ENCODE measurements around the gene ZSWIM4. TPM values are rescaled to one million over a fixed set of nuclear protein-coding genes. Genes with fewer than 3 reads are reported as not detected.

ZSWIM4 gene
- polyA plus RNA-seq, 1 donor (not counting 4 experiments of a cell fraction or from before 2014, with no cell fraction given), result 0.71 TPM

DNA sequence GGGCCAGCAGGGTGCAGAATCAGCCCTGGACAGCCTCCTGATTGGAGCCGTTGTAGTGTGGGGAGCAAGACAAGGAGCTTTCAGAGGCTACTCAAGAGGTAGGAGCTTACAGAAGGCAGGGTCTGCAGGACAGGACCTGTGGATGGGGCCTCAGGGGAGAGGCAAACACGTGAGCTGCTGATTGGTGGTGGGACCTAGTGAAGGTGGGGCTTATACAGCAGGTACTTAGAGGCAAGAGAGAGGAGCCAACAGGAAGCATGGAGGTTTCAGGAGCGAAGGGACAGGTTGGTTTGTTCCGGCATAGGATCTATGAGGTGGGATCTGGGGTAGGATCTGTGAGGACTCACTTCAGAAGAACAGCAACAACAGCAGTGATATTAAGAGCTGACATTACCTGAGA, 32.4 kb downstream of the ZSWIM4 start:
- no peak for FAIRE-seq
- TF ChIP-seq EZH2 (IDR thresholded peaks at IDR 0.05; ENCODE audit: low read length) (no peak), CTCF (optimal IDR thresholded peaks at IDR 0.05 in 1 of 3, IDR thresholded peaks at IDR 0.05 in 1 of 3, conservative IDR thresholded peaks at IDR 0.05 in 1 of 3; ENCODE audit: extremely low read depth in 1 of 3, insufficient read depth in 2 of 3, low read length in 3 of 3) (no peak)

DNA sequence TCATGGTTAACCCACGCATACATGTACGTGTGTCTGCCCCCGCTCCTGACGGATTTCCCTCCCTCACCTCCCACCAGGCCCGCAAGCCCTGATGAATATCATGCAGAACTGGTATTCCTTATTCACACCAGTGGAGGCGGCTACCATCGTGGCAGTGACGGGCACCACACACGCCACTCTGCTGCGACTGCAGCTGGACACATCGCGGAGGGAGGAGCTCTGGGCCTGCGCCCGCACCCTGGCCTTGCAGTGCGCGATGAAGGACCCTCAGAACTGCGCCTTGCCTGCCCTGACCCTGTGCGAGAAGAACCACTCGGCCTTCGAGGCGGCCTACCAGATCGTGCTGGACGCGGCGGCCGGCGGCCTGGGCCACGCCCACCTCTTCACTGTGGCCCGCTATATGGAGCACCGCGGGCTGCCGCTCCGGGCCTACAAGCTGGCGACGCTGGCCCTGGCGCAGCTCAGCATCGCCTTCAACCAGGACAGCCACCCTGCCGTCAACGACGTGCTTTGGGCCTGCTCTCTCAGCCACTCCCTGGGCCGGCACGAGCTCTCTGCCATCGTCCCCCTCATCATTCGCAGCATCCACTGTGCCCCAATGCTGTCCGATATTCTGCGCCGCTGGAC, 35.0 kb downstream of the ZSWIM4 start:
- H3K4me3 ChIP-seq (ENCODE audit: control insufficient read depth in 2 of 3, extremely low read depth in 1 of 3, insufficient read depth in 2 of 3, low read depth in 1 of 3, low read length in 3 of 3), result no peak overlapping the region
- H4K20me1 ChIP-seq (ENCODE audit: control insufficient read depth, extremely low read depth, insufficient read depth, low read length), result peaks cover 28% of the 10 kb centered on the region
- no peaks in the 10 kb centered on the region for H3K27me3 ChIP-seq (ENCODE audit: control insufficient read depth, extremely low read depth, insufficient read depth, low read length)
- no peak overlapping the region for H2AFZ ChIP-seq (ENCODE audit: control insufficient read depth, low read length)
- peaks cover 10 to 17% of the 10 kb centered on the region in 2 experiments for H3K36me3 ChIP-seq (ENCODE audit: control insufficient read depth in 2 of 2, extremely low read depth in 1 of 2, insufficient read depth in 2 of 2, low read length in 2 of 2)
- no peaks in the 10 kb centered on the region for H3K9me1 ChIP-seq (ENCODE audit: control insufficient read depth, extremely low read depth, insufficient read depth, low read length)
- DNase-seq (ENCODE audit: low read depth, low spot score), result no peak
- no peak overlapping the region for H3K9ac ChIP-seq (ENCODE audit: control insufficient read depth, extremely low read depth, insufficient read depth, low read length)
- no peak for FAIRE-seq
- no peak overlapping the region for H3K27ac ChIP-seq (ENCODE audit: control insufficient read depth, insufficient read depth, low read length)
- TF ChIP-seq CTCF (optimal IDR thresholded peaks at IDR 0.05 in 1 of 3, IDR thresholded peaks at IDR 0.05 in 1 of 3, conservative IDR thresholded peaks at IDR 0.05 in 1 of 3; ENCODE audit: extremely low read depth in 1 of 3, insufficient read depth in 2 of 3, low read length in 3 of 3), result no peak
- no peak for TF ChIP-seq EZH2 (IDR thresholded peaks at IDR 0.05; ENCODE audit: low read length)
- no peaks in the 10 kb centered on the region for H3K9me3 ChIP-seq (ENCODE audit: control insufficient read depth, low read depth, low read length)
- dilution Hi-C loops (cut with MboI; ENCODE audit: extremely low pct_ligation_motif_present, low sequenced_read_pairs), result no loop called here
- no peaks in the 10 kb centered on the region for H3K79me2 ChIP-seq (ENCODE audit: control insufficient read depth, insufficient read depth, low read length)
- no peak overlapping the region for H3K4me2 ChIP-seq (ENCODE audit: control insufficient read depth, extremely low read depth, insufficient read depth, low read depth, low read length)
- H3K4me1 ChIP-seq (ENCODE audit: control insufficient read depth, extremely low read depth, insufficient read depth, low read length), result peaks cover 6% of the 10 kb centered on the region

More for the DNA sequence above, 32.4 kb downstream of the ZSWIM4 start:
- H3K4me1 ChIP-seq (ENCODE audit: control insufficient read depth, extremely low read depth, insufficient read depth, low read length), result no peaks in the 10 kb centered on the region
- no peaks in the 10 kb centered on the region for H3K9me1 ChIP-seq (ENCODE audit: control insufficient read depth, extremely low read depth, insufficient read depth, low read length)
- H3K27ac ChIP-seq (ENCODE audit: control insufficient read depth, insufficient read depth, low read length), result no peak overlapping the region
- no peaks in the 10 kb centered on the region for H3K27me3 ChIP-seq (ENCODE audit: control insufficient read depth, extremely low read depth, insufficient read depth, low read length)
- dilution Hi-C loops (cut with MboI; ENCODE audit: extremely low pct_ligation_motif_present, low sequenced_read_pairs), result no loop called here
- no peak overlapping the region for H3K9ac ChIP-seq (ENCODE audit: control insufficient read depth, extremely low read depth, insufficient read depth, low read length)
- H3K4me3 ChIP-seq (ENCODE audit: control insufficient read depth in 2 of 3, extremely low read depth in 1 of 3, insufficient read depth in 2 of 3, low read depth in 1 of 3, low read length in 3 of 3), result no peak overlapping the region
- H4K20me1 ChIP-seq (ENCODE audit: control insufficient read depth, extremely low read depth, insufficient read depth, low read length), result peaks cover 10% of the 10 kb centered on the region
- H3K4me2 ChIP-seq (ENCODE audit: control insufficient read depth, extremely low read depth, insufficient read depth, low read depth, low read length), result no peak overlapping the region
- no peak for DNase-seq (ENCODE audit: low read depth, low spot score)
- no peak overlapping the region for H2AFZ ChIP-seq (ENCODE audit: control insufficient read depth, low read length)
- H3K79me2 ChIP-seq (ENCODE audit: control insufficient read depth, insufficient read depth, low read length), result no peaks in the 10 kb centered on the region
- no peaks in the 10 kb centered on the region for H3K9me3 ChIP-seq (ENCODE audit: control insufficient read depth, low read depth, low read length)
- peaks cover 0 to 11% of the 10 kb centered on the region in 2 experiments for H3K36me3 ChIP-seq (ENCODE audit: control insufficient read depth in 2 of 2, extremely low read depth in 1 of 2, insufficient read depth in 2 of 2, low read length in 2 of 2)

Measured in keratinocyte (primary cell).